Measurements from ENCODE around the gene STAU1. TPM values are rescaled to one million over a fixed set of nuclear protein-coding genes. Genes with fewer than 3 reads are reported as not detected.
"Not testable (repeated sequence)": the region's sequence is repeated elsewhere in the genome, so short reads cannot be mapped to it uniquely, and the experiment has no call there.

The STAU1 gene
- total RNA-seq, 4 donors from 2014 or later = 67.1 to 99.8 (median 75.0) TPM

DNA sequence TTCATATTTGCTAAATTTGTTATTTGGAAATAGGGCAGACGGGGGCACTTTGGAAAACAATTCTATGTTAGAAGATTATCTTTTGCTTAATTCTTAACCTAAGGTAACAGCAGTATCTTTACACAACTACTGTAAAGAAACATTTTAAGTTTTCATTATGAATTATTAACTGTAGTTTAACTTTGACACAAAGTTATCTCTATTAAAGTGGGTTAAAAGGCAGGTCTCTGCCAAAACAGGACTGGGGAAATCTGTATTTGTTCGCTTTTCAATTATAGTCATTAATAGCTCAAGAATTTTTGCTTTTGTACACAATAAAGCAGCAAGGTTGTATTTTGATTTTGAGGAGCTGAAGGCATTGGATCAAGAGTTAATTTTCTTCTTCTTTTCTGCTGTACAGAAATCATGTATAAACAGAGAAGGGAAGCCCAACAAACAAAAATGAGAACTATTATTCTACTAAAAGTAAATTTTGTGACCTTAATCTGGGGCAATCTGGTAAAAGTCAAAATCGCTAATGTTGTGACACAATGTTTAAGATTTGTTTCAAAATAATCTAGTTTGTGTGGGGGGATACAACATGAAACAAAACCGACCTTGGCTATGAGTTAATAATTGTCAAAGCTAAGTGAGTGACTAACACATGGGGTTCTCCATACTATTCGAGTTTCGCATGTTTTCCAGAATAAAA is 2.9 kb downstream of the STAU1 start:
- DNase-seq (ENCODE audit: low spot score) = no peak
- no peak for TF ChIP-seq CTCF (IDR thresholded peaks at IDR 0.05)
- ATAC-seq (ENCODE audit: low FRiP score) = no peak

DNA sequence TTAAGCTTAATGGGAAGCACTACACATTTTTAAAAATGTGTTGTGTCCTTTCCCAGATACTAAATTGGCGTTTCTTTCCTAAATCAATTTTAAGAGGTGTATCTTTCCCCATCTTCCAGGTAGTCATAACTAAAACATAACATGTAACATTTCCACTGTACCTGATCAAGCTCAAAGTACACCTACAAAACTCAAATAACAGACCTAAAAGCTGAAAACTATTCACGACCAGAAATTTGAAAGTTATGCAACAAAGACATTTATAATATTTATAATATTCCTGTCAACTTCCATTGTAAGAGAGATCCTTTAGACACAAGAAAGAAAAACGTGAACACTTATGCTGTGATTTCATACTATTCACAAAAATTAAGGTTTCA is 3.5 kb downstream of the STAU1 start:
- DNase-seq (ENCODE audit: low spot score) (no peak), ATAC-seq (ENCODE audit: low FRiP score) (no peak)
- no peak for TF ChIP-seq CTCF (IDR thresholded peaks at IDR 0.05)

GRCh38 chr20:49184084-49184501 is 4.0 kb downstream of the STAU1 start:
- not testable (repeated sequence) for DNase-seq (ENCODE audit: low spot score); ATAC-seq (ENCODE audit: low FRiP score)

DNA sequence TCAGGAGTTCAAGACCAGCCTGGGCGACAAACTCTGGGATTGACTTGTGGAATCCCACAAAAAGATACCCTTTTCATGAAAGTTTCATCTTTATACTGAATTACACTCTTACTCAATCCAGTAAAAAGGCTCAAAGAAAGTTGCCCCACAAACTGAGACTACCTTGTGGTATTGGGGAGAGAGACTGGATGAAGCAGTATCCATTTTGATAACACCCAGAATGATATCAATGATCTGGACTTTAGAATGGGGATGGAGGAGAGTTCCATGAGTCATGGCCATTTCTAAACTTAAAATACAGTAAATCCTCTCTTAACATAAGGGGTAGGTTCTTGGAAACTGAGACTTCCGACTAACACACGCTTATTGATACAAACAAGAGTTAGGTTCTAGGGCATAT is 4.7 kb downstream of the STAU1 start:
- TF ChIP-seq CTCF (IDR thresholded peaks at IDR 0.05) = no peak
- DNase-seq (ENCODE audit: low spot score) = no peak
- ATAC-seq (ENCODE audit: low FRiP score) = no peak

GRCh38 chr20:49181265-49181877 is 6.8 kb downstream of the STAU1 start:
- no peak for TF ChIP-seq CTCF (IDR thresholded peaks at IDR 0.05)
- no peak for DNase-seq (ENCODE audit: low spot score)
- ATAC-seq (ENCODE audit: low FRiP score) = no peak

- DNase-seq (ENCODE audit: low spot score) = no peak
- ATAC-seq (ENCODE audit: low FRiP score) = no peak
- TF ChIP-seq CTCF (IDR thresholded peaks at IDR 0.05) = no peak
Observed at GRCh38 chr20:49179368-49180277, 8.5 kb downstream of the STAU1 start.

DNA sequence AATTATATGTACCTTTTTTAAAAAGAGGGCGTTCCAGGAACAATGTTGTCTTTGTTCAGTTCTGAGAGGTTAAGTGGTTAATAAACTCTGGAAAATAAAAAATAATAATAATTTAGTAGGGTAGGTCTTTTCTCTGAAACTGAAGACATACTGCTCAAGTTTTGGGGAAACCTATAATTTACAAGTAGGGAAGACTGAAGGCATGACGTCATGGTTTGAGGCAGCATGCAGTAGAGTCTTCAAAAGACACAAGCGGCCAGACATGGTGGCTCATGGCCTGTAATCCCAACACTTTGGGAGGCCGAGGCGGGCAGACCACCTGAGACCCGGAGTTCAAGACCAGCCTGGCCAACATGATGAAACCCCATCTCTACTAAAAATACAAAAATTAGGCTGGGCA is 14.0 kb downstream of the STAU1 start:
- DNase-seq (ENCODE audit: low spot score) (no peak), ATAC-seq (ENCODE audit: low FRiP score) (no peak)
- TF ChIP-seq CTCF (IDR thresholded peaks at IDR 0.05) = no peak
